H9 (cell line): ENCODE results near the gene TBCEL. TPM values are rescaled to one million over a fixed set of nuclear protein-coding genes. Genes with fewer than 3 reads are reported as not detected.

Experiments used
- DNase-seq: peaks from one replicate; pipeline ENCODE4 v3.0.0-alpha.2; 2017
- H2AFZ ChIP-seq: one replicate; pipeline ENCODE4 v1.6.1; 2013; ENCODE audit warnings: mild to moderate bottlenecking, low read length, control low read depth, moderate library complexity
- H2AK5ac ChIP-seq: 2 replicates; pipeline ENCODE4 v1.6.1; 2013; ENCODE audit warnings: low read length, control low read depth, mixed read lengths; ENCODE audit not compliant: insufficient read length
- H2BK120ac ChIP-seq: one replicate; pipeline ENCODE4 v1.6.1; 2013; ENCODE audit warnings: low read depth, mild to moderate bottlenecking, low read length, control low read depth, inconsistent platforms; ENCODE audit not compliant: poor library complexity, severe bottlenecking
- H2BK12ac ChIP-seq: 2 replicates; pipeline ENCODE4 v1.6.1; 2013; ENCODE audit warnings: low read length, control low read depth, mixed read lengths, low read depth; ENCODE audit not compliant: insufficient read length
- H2BK15ac ChIP-seq: 2 replicates; pipeline ENCODE4 v1.6.1; 2013; ENCODE audit warnings: low read depth, low read length, control low read depth
- H2BK20ac ChIP-seq: one replicate; pipeline ENCODE4 v1.6.1; 2013; ENCODE audit warnings: low read depth, mild to moderate bottlenecking, low read length, control low read depth, inconsistent platforms; ENCODE audit not compliant: poor library complexity, severe bottlenecking
- H2BK5ac ChIP-seq: 2 replicates; pipeline ENCODE4 v1.6.1; 2013; ENCODE audit warnings: low read length, control low read depth, mixed read lengths; ENCODE audit not compliant: insufficient read length
- H3K14ac ChIP-seq: 2 replicates; pipeline ENCODE4 v1.6.1; 2013; ENCODE audit warnings: low read length, control low read depth; ENCODE audit not compliant: insufficient read depth
- H3K18ac ChIP-seq: 2 replicates; pipeline ENCODE4 v1.6.1; 2013; ENCODE audit warnings: low read depth, mild to moderate bottlenecking, mixed read lengths, low read length, control low read depth; ENCODE audit not compliant: insufficient read length
- H3K23ac ChIP-seq: 2 replicates; pipeline ENCODE4 v1.6.1; 2013; ENCODE audit warnings: low read length, control low read depth, mixed read lengths, low read depth; ENCODE audit not compliant: insufficient read length
- H3K23me2 ChIP-seq: 2 replicates; pipeline ENCODE4 v1.6.1; 2013; ENCODE audit warnings: low read depth, mild to moderate bottlenecking, mixed read lengths, low read length, control low read depth; ENCODE audit not compliant: insufficient read length, poor library complexity, severe bottlenecking
- H3K27ac ChIP-seq: 2 replicates; pipeline ENCODE4 v1.5.1; 2013; ENCODE audit warnings: low read length, control low read depth, mixed read lengths, low read depth; ENCODE audit not compliant: insufficient read length
- H3K27me3 ChIP-seq: 2 replicates; pipeline ENCODE4 v1.6.1; 2013; ENCODE audit warnings: low read length, control low read depth, inconsistent platforms; ENCODE audit not compliant: insufficient read depth
- H3K4ac ChIP-seq: 2 replicates; pipeline ENCODE4 v1.6.1; 2013; ENCODE audit warnings: low read depth, mild to moderate bottlenecking, control low read depth, inconsistent platforms, low read length, moderate library complexity
- H3K4me1 ChIP-seq: 2 replicates; pipeline ENCODE4 v1.6.1; 2013; ENCODE audit warnings: low read length, control low read depth, inconsistent platforms; ENCODE audit not compliant: insufficient read depth
- H3K4me2 ChIP-seq: 2 replicates; pipeline ENCODE4 v1.6.1; 2013; ENCODE audit warnings: low read length, control low read depth, mixed read lengths; ENCODE audit not compliant: insufficient read length, insufficient read depth
- H3K56ac ChIP-seq: 2 replicates; pipeline ENCODE4 v1.6.1; 2013; ENCODE audit warnings: low read depth, mild to moderate bottlenecking, mixed read lengths, low read length, control low read depth; ENCODE audit not compliant: insufficient read length
- H3K79me1 ChIP-seq: 2 replicates; pipeline ENCODE4 v1.6.1; 2013; ENCODE audit warnings: low read depth, mild to moderate bottlenecking, moderate library complexity, low read length, control low read depth, inconsistent platforms; ENCODE audit not compliant: insufficient read depth, poor library complexity, severe bottlenecking
- H3K79me2 ChIP-seq: 2 replicates; pipeline ENCODE4 v1.6.1; 2013; ENCODE audit warnings: low read length, control low read depth, inconsistent platforms; ENCODE audit not compliant: insufficient read depth
- H3K9ac ChIP-seq: 2 replicates; pipeline ENCODE4 v1.6.1; 2013; ENCODE audit warnings: low read length, control low read depth, mixed read lengths; ENCODE audit not compliant: insufficient read length; ENCODE audit errors: extremely low read depth
- H3K9me3 ChIP-seq: one replicate; pipeline ENCODE4 v1.6.1; 2013; ENCODE audit warnings: low read depth, low read length, inconsistent platforms; ENCODE audit not compliant: control insufficient read depth
- H3T11ph ChIP-seq: one replicate; pipeline ENCODE4 v1.6.1; 2013; ENCODE audit warnings: mild to moderate bottlenecking, low read length, control low read depth, inconsistent platforms
- H4K20me1 ChIP-seq: one replicate; pipeline ENCODE4 v1.6.1; 2013; ENCODE audit not compliant: control insufficient read depth, insufficient read length, insufficient read depth
- H4K5ac ChIP-seq: 2 replicates; pipeline ENCODE4 v1.6.1; 2013; ENCODE audit warnings: low read depth, mild to moderate bottlenecking, mixed read lengths, low read length, control low read depth; ENCODE audit not compliant: insufficient read length
- H4K8ac ChIP-seq: replicated peaks from 2 replicates; pipeline ENCODE4 v1.6.1; 2013; ENCODE audit warnings: low read length, control low read depth, mixed read lengths, low read depth; ENCODE audit not compliant: insufficient read length
- H4K91ac ChIP-seq: 2 replicates; pipeline ENCODE4 v1.6.1; 2013; ENCODE audit warnings: low read depth, mild to moderate bottlenecking, moderate library complexity, mixed read lengths, low read length, control low read depth; ENCODE audit not compliant: insufficient read length
- H3K27ac Mint-ChIP-seq, 3 experiments: 2 replicates in 2 of 3; 3 replicates in 1 of 3; pipeline ENCODE4 v1.8.0; 2020 to 2021; ENCODE audit warnings: mixed read lengths in 3 of 3, mild to moderate bottlenecking in 1 of 3, moderate library complexity in 1 of 3
- H3K27me3 Mint-ChIP-seq: 2 replicates; pipeline ENCODE4 v1.8.0; 2021; ENCODE audit warnings: low read depth, mild to moderate bottlenecking, moderate library complexity, mixed read lengths
- H3K36me3 Mint-ChIP-seq, 3 experiments: 2 replicates in 2 of 3; 3 replicates in 1 of 3; pipeline ENCODE4 v1.8.0; 2020 to 2021; ENCODE audit warnings: low read depth in 3 of 3, mixed read lengths in 3 of 3; ENCODE audit not compliant: insufficient read depth in 1 of 3
- H3K4me1 Mint-ChIP-seq, 2 experiments: 2 replicates each; pipeline ENCODE4 v1.8.0; 2020; ENCODE audit warnings: mixed read lengths in 2 of 2
- H3K4me3 Mint-ChIP-seq, 2 experiments: 2 replicates in 1 of 2; 3 replicates in 1 of 2; pipeline ENCODE4 v1.8.0; 2020 to 2021; ENCODE audit warnings: mild to moderate bottlenecking in 2 of 2, mixed read lengths in 2 of 2, moderate library complexity in 1 of 2
- H3K9me3 Mint-ChIP-seq, 2 experiments: 2 replicates in 1 of 2; 3 replicates in 1 of 2; pipeline ENCODE4 v1.8.0; 2020; ENCODE audit warnings: mild to moderate bottlenecking in 2 of 2, mixed read lengths in 2 of 2, moderate library complexity in 1 of 2
- CTCF ChIP-seq: fragments of 200-600 bp; sonication (generic); conservative IDR thresholded peaks from 3 replicates; pipeline ENCODE4 v1.8.0; 2021; ENCODE audit warnings: antibody characterized with exemption, mild to moderate bottlenecking
- WGBS: extraction: QIAGEN DNeasy Blood & Tissue Kit; methylation state at CpG from one replicate; pipeline ENCODE4 v1.1.7; 2013; ENCODE audit warnings: missing lambda C conversion rate, low lambda C conversion rate, mixed read lengths; ENCODE audit not compliant: insufficient read length; ENCODE audit errors: extremely low coverage; 5-methylcytosine and 5-hydroxymethylcytosine counted together
- total RNA-seq: library from RNA; stranded (reverse); gene quantifications from 2 replicates; pipeline ENCODE4 v1.2.1, GENCODE V29; 2021

The TBCEL gene
- total RNA-seq, 1 experiment from 2014 or later = 17.3 TPM

- no peak overlapping the region for H4K91ac ChIP-seq
- peaks cover 21% of the 10 kb centered on the region for H3K9me3 ChIP-seq
- no peak overlapping the region for H2AFZ ChIP-seq
- no peak overlapping the region for H3K18ac ChIP-seq
- no peak overlapping the region for H2BK12ac ChIP-seq
- no peak overlapping the region for H2BK5ac ChIP-seq
- no peak overlapping the region for H3K4ac ChIP-seq
- H2AK5ac ChIP-seq = no peak overlapping the region
- no peak overlapping the region for H2BK15ac ChIP-seq
- H3K56ac ChIP-seq = no peak overlapping the region
- Mint-ChIP-seq H3K4me1 (peaks cover 10 to 14% of the 10 kb centered on the region in 2 experiments), H3K36me3 (peaks cover 3 to 32% (median 6%) of the 10 kb centered on the region in 3 experiments; a peak in 4 of 7 replicates), H3K9me3 (peaks cover 24 to 26% of the 10 kb centered on the region in 2 experiments), H3K27ac (no peak overlapping the region), H3K4me3 (no peak overlapping the region), H3K27me3 (peaks cover 3% of the 10 kb centered on the region; the same call in 1 of the 2 replicates)
- no CpG with 5 or more reads among the region's 6 CpGs for WGBS
- no peak overlapping the region for H4K5ac ChIP-seq
- H3K23me2 ChIP-seq = no peaks in the 10 kb centered on the region
- H3K14ac ChIP-seq = no peak overlapping the region
- no peak for DNase-seq
- no peak overlapping the region for H3K4me2 ChIP-seq
- H3K79me1 ChIP-seq = no peaks in the 10 kb centered on the region
- H2BK120ac ChIP-seq = no peak overlapping the region
- no peaks in the 10 kb centered on the region for H4K20me1 ChIP-seq
- H3T11ph ChIP-seq = no peak overlapping the region
- no peak overlapping the region for H3K9ac ChIP-seq
- TF ChIP-seq CTCF = no peak
- H3K79me2 ChIP-seq = no peaks in the 10 kb centered on the region
- H3K27ac ChIP-seq = no peak overlapping the region
- 0 out of 2 replicates have a peak, but pooled peaks cover 4% of the 10 kb centered on the region for H3K4me1 ChIP-seq
- H4K8ac ChIP-seq = no peak overlapping the region
- no peak overlapping the region for H3K23ac ChIP-seq
- H2BK20ac ChIP-seq = no peak overlapping the region
- H3K27me3 ChIP-seq = no peaks in the 10 kb centered on the region
These were observed 99.7 kb downstream of the TBCEL start for GRCh38 chr11:121123496-121124069.
